AG10803 (cell line): ENCODE data around the gene GLIS2.

Experiments used
- DNase-seq: peaks from one replicate; pipeline ENCODE4 v3.0.0; 2010; ENCODE audit warnings: low read depth
- H3K4me3 ChIP-seq: 2 replicates; pipeline ENCODE4 v1.5.1; 2011; ENCODE audit warnings: mild to moderate bottlenecking, low read length, control low read depth
- CTCF ChIP-seq: conservative IDR thresholded peaks from 2 replicates; pipeline ENCODE4 v1.5.1; 2011; ENCODE audit warnings: mild to moderate bottlenecking, low read length, control low read depth, inconsistent platforms

GLIS2 gene

GRCh38 chr16:4380119-4381063 is 64.5 kb downstream of the GLIS2 start:
- no peak for TF ChIP-seq CTCF
- no peak overlapping the region for H3K4me3 ChIP-seq
- DNase-seq: no peak

- no peak overlapping the region for H3K4me3 ChIP-seq
- no peak for TF ChIP-seq CTCF
- DNase-seq: no peak
Observed at GRCh38 chr16:4381072-4381934, 65.4 kb downstream of the GLIS2 start.

- no peak overlapping the region for H3K4me3 ChIP-seq
- DNase-seq: no peak
- TF ChIP-seq CTCF: no peak
Observed at GRCh38 chr16:4381935-4382794, 66.3 kb downstream of the GLIS2 start.

GRCh38 chr16:4382795-4383357 is 67.0 kb downstream of the GLIS2 start:
- DNase-seq: no peak
- no peak for TF ChIP-seq CTCF
- no peak overlapping the region for H3K4me3 ChIP-seq

- no peak overlapping the region for H3K4me3 ChIP-seq
- no peak for TF ChIP-seq CTCF
- DNase-seq: no peak
Observed at GRCh38 chr16:4383591-4384444, 68.0 kb downstream of the GLIS2 start.
